ENCODE measurements around the gene USP7.
"Not testable (repeated sequence)": the region's sequence is repeated elsewhere in the genome, so short reads cannot be mapped to it uniquely, and the experiment has no call there.

The USP7 gene

GRCh38 chr16:8963821-8964441, at the start of gene USP7:
Gene USP7, minus strand, starts transcription at chr16:8963906. Its CDS starts 621 bp downstream, at chr16:8963285.
- DNase-seq (ENCODE audit: low read depth in 2 of 2): peak; percentile 86 to 90

- no peak for DNase-seq (ENCODE audit: low read depth in 2 of 2)
Measured at GRCh38 chr16:9013508-9013864, 49.8 kb upstream of the USP7 start.

GRCh38 chr16:9012848-9013507, 49.3 kb upstream of the USP7 start:
- no peak for DNase-seq (ENCODE audit: low read depth in 2 of 2)

- DNase-seq (ENCODE audit: low read depth in 2 of 2): no peak
Measured at GRCh38 chr16:9012330-9012729, 48.6 kb upstream of the USP7 start.

- peak; percentile 51 to 55 for DNase-seq (ENCODE audit: low read depth in 2 of 2)
Measured at GRCh38 chr16:9008601-9009260, 45.0 kb upstream of the USP7 start.

- no peak for DNase-seq (ENCODE audit: low read depth in 2 of 2)
Measured at GRCh38 chr16:9007177-9007794, 43.6 kb upstream of the USP7 start.

GRCh38 chr16:9004183-9004582, 40.5 kb upstream of the USP7 start:
- DNase-seq (ENCODE audit: low read depth in 2 of 2): no peak

GRCh38 chr16:9003763-9004162, 40.1 kb upstream of the USP7 start:
- no peak for DNase-seq (ENCODE audit: low read depth in 2 of 2)

GRCh38 chr16:9003322-9003721, 39.6 kb upstream of the USP7 start:
- no peak for DNase-seq (ENCODE audit: low read depth in 2 of 2)

- no peak for DNase-seq (ENCODE audit: low read depth in 2 of 2)
Measured at GRCh38 chr16:9002042-9002441, 38.3 kb upstream of the USP7 start.

GRCh38 chr16:9000664-9001063, 37.0 kb upstream of the USP7 start:
- DNase-seq (ENCODE audit: low read depth in 2 of 2): no peak

GRCh38 chr16:8999800-9000199, 36.1 kb upstream of the USP7 start:
- DNase-seq (ENCODE audit: low read depth in 2 of 2): no peak

GRCh38 chr16:8998108-8998507, 34.4 kb upstream of the USP7 start:
- DNase-seq (ENCODE audit: low read depth in 2 of 2): no peak

GRCh38 chr16:8996891-8997290, 33.2 kb upstream of the USP7 start:
- DNase-seq (ENCODE audit: low read depth in 2 of 2): no peak

GRCh38 chr16:8990445-8990844, 26.7 kb upstream of the USP7 start:
- DNase-seq (ENCODE audit: low read depth in 2 of 2): no peak

GRCh38 chr16:8989099-8989878, 25.6 kb upstream of the USP7 start:
- DNase-seq (ENCODE audit: low read depth in 2 of 2): no peak

GRCh38 chr16:8986818-8987191, 23.1 kb upstream of the USP7 start:
- no peak for DNase-seq (ENCODE audit: low read depth in 2 of 2)

- no peak for DNase-seq (ENCODE audit: low read depth in 2 of 2)
Measured at GRCh38 chr16:8986111-8986510, 22.4 kb upstream of the USP7 start.

GRCh38 chr16:8982816-8983215, 19.1 kb upstream of the USP7 start:
- DNase-seq (ENCODE audit: low read depth in 2 of 2): no peak

- not testable (repeated sequence) for DNase-seq (ENCODE audit: low read depth in 2 of 2)
Measured at GRCh38 chr16:8981901-8982300, 18.2 kb upstream of the USP7 start.

GRCh38 chr16:8976189-8976588, 12.5 kb upstream of the USP7 start:
- not testable (repeated sequence) for DNase-seq (ENCODE audit: low read depth in 2 of 2)

GRCh38 chr16:8975039-8975438, 11.3 kb upstream of the USP7 start:
- no peak for DNase-seq (ENCODE audit: low read depth in 2 of 2)

Measured in stimulated activated CD8-positive, alpha-beta memory T cell treated with anti-CD3 and anti-CD28 coated beads, Interleukin-15, amount 100 ng/mL, for 48 hours (primary cell).